Calu3 (cell line): Measurements from ENCODE around the gene AP5B1. TPM values are rescaled to one million over a fixed set of nuclear protein-coding genes. Genes with fewer than 3 reads are reported as not detected.

ENCODE experiments used
- BruUV-seq: library from RNA; stranded (reverse); fragments of 400-500 nt; replicated peaks from 2 replicates; lab custom pipeline; 2021; lab: Mats Ljungman, UMichigan
- CTCF ChIA-PET: fragments of 300-600 bp; sonication (Branson Sonifier 250); formaldehyde crosslinking; loops from one replicate; lab custom pipeline; 2022; ENCODE audit warnings: antibody characterized with exemption; lab: Charles Lee
- DNase-seq: peaks from one replicate; pipeline ENCODE4 v3.0.0; 2022
- H3K27ac Mint-ChIP-seq: one replicate; pipeline ENCODE4 v1.8.0; 2022; ENCODE audit warnings: mixed read lengths; ENCODE audit not compliant: unreplicated experiment
- H3K27me3 Mint-ChIP-seq: one replicate; pipeline ENCODE4 v1.8.0; 2022; ENCODE audit warnings: mixed read lengths; ENCODE audit not compliant: unreplicated experiment
- H3K36me3 Mint-ChIP-seq: one replicate; pipeline ENCODE4 v1.8.0; 2022; ENCODE audit warnings: mild to moderate bottlenecking, moderate library complexity, mixed read lengths; ENCODE audit not compliant: insufficient read depth, unreplicated experiment
- H3K4me1 Mint-ChIP-seq: one replicate; pipeline ENCODE4 v1.8.0; 2022; ENCODE audit warnings: mild to moderate bottlenecking, low read depth, mixed read lengths; ENCODE audit not compliant: unreplicated experiment
- H3K4me3 Mint-ChIP-seq: one replicate; pipeline ENCODE4 v1.8.0; 2022; ENCODE audit warnings: mild to moderate bottlenecking, low read depth, moderate library complexity, mixed read lengths; ENCODE audit not compliant: unreplicated experiment
- H3K9me3 Mint-ChIP-seq: one replicate; pipeline ENCODE4 v1.8.0; 2022; ENCODE audit warnings: low read depth, mixed read lengths; ENCODE audit not compliant: unreplicated experiment
- CTCF ChIP-seq: fragments of 200-600 bp; IDR thresholded peaks from one replicate; pipeline ENCODE4 v1.8.0; 2022; ENCODE audit warnings: antibody characterized with exemption; ENCODE audit not compliant: unreplicated experiment
- intact Hi-C: fragments of 100-400 bp; cut with micrococcal nuclease; formaldehyde crosslinking; loops from one replicate; pipeline ENCODE4 v1.10.0; 2022; ENCODE audit not compliant: unreplicated experiment
- total RNA-seq: library from RNA; stranded (reverse); gene quantifications from 2 replicates; pipeline ENCODE4 v1.2.3, GENCODE V29; 2022

Gene AP5B1
- total RNA-seq, 1 experiment from 2014 or later = 18.5 TPM

- H3K27ac Mint-ChIP-seq = no peak overlapping the region
- no peaks in the 10 kb centered on the region for H3K36me3 Mint-ChIP-seq
- no peak overlapping the region for H3K4me3 Mint-ChIP-seq
- H3K9me3 Mint-ChIP-seq = no peaks in the 10 kb centered on the region
- H3K4me1 Mint-ChIP-seq = no peaks in the 10 kb centered on the region
- no peak for TF ChIP-seq CTCF
- DNase-seq = no peak
- H3K27me3 Mint-ChIP-seq = peaks cover 28% of the 10 kb centered on the region
- BruUV-seq = no TSS peak
- intact Hi-C loops = no loop called here
- CTCF ChIA-PET = interaction anchor here (1.5 kb wide), 1 partner anchor 24 kb away, joined by 5 read pairs; no protein-coding TSS in a partner anchor
These were observed 23.2 kb upstream of the AP5B1 start for GRCh38 chr11:65803797-65804492.

GRCh38 chr11:65802841-65803240 lies 22.1 kb upstream of the AP5B1 start:
- no TSS peak for BruUV-seq
- H3K27ac Mint-ChIP-seq = no peak overlapping the region
- intact Hi-C loops = no loop called here
- no peak for DNase-seq
- no peaks in the 10 kb centered on the region for H3K4me1 Mint-ChIP-seq
- H3K36me3 Mint-ChIP-seq = no peaks in the 10 kb centered on the region
- TF ChIP-seq CTCF = no peak
- H3K9me3 Mint-ChIP-seq = no peaks in the 10 kb centered on the region
- CTCF ChIA-PET = interaction anchor here (0.6 to 1.5 kb wide), 3 partner anchors 13 to 287 kb away, joined by 3 to 5 read pairs (median 4); no protein-coding TSS in a partner anchor
- peaks cover 17% of the 10 kb centered on the region for H3K27me3 Mint-ChIP-seq
- no peak overlapping the region for H3K4me3 Mint-ChIP-seq

GRCh38 chr11:65801153-65801987 lies 20.6 kb upstream of the AP5B1 start:
- CTCF ChIA-PET = interaction anchor here (1.1 to 1.5 kb wide), 2 partner anchors 11 to 21 kb away, joined by 3 read pairs; no protein-coding TSS in a partner anchor
- peaks cover 17% of the 10 kb centered on the region for H3K27me3 Mint-ChIP-seq
- H3K9me3 Mint-ChIP-seq = no peaks in the 10 kb centered on the region
- BruUV-seq = no TSS peak
- no peak overlapping the region for H3K27ac Mint-ChIP-seq
- no peak for DNase-seq
- no peak overlapping the region for H3K4me3 Mint-ChIP-seq
- H3K4me1 Mint-ChIP-seq = no peaks in the 10 kb centered on the region
- H3K36me3 Mint-ChIP-seq = peaks cover 1% of the 10 kb centered on the region
- no peak for TF ChIP-seq CTCF
- intact Hi-C loops = no loop called here

GRCh38 chr11:65798882-65799281 lies 18.1 kb upstream of the AP5B1 start:
- Mint-ChIP-seq H3K27me3 (peaks cover 12% of the 10 kb centered on the region), H3K9me3 (no peaks in the 10 kb centered on the region), H3K4me1 (no peaks in the 10 kb centered on the region), H3K27ac (no peak overlapping the region), H3K36me3 (peaks cover 22% of the 10 kb centered on the region), H3K4me3 (no peak overlapping the region)
- BruUV-seq = no TSS peak
- intact Hi-C loops = no loop called here
- CTCF ChIA-PET = interaction anchor here (0.7 kb wide), 1 partner anchor 29 kb away, joined by 3 read pairs; no protein-coding TSS in a partner anchor
- TF ChIP-seq CTCF = no peak
- no peak for DNase-seq
